GM18867 (cell line): ENCODE data around the gene SUPT20HL1.
A peak's percentile ranks its signal among the peaks of the same experiment; 100 is the strongest.
"Not testable (repeated sequence)": the region's sequence is repeated elsewhere in the genome, so short reads cannot be mapped to it uniquely, and the experiment has no call there.

ENCODE experiments used
- ATAC-seq: cut with Tn5 transposase; IDR thresholded peaks from one replicate; pipeline ENCODE4 v1.9.1; 2021; ENCODE audit warnings: mild to moderate bottlenecking, moderate library complexity; ENCODE audit not compliant: unreplicated experiment

SUPT20HL1 gene

DNA sequence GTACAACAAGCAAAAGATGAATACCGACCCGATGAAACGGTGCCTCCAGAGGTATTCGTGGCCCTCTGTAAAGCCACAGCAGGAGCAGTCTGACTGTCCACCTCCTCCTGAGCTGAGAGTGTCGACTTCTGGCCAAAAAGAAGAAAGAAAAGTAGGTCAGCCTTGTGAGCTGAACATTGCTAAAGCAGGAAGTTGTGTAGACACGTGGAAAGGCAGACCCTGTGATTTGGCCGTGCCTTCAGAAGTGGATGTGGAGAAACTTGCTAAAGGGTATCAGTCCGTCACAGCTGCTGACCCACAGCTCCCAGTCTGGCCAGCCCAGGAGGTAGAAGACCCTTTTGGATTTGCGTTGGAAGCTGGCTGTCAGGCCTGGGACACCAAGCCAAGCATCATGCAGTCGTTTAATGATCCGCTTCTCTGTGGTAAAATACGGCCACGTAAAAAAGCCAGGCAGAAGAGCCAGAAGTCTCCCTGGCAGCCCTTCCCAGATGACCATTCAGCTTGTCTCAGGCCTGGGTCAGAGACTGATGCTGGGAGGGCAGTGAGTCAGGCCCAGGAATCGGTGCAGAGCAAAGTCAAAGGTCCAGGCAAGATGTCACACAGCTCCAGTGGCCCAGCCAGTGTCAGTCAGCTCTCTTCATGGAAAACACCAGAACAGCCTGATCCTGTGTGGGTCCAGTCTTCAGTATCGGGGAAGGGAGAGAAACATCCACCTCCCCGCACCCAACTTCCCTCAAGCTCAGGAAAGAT, 3.2 kb downstream of the SUPT20HL1 start:
- ATAC-seq, result not testable (repeated sequence)

GRCh38 chrX:24364326-24364725, 3.9 kb downstream of the SUPT20HL1 start:
- no peak for ATAC-seq

DNA sequence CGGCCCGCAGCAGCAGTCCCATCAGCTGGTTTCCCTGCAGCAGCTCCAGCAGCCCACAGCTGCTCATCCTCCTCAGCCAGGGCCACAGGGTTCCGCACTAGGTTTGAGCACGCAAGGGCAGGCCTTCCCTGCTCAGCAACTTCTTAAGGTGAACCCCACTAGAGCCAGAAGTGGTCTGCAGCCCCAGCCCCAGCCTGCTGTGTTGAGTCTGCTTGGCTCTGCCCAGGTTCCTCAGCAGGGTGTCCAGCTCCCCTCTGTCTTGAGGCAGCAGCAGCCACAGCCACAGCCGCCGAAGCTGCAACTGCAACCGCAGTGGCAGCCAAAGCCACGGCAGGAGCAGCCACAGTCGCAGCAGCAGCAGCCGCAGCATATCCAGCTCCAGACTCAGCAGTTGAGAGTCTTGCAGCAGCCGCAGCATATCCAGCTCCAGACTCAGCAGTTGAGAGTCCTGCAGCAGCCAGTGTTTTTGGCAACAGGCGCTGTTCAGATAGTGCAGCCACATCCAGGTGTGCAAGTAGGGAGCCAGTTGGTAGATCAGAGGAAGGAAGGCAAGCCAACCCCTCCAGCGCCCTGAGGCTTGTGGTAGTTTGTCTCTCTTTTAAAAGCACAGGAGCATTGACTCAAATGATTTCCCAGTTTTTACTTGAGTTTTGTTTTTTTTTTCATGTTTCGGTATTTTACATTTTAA, 4.6 kb downstream of the SUPT20HL1 start:
- ATAC-seq, result no peak

DNA sequence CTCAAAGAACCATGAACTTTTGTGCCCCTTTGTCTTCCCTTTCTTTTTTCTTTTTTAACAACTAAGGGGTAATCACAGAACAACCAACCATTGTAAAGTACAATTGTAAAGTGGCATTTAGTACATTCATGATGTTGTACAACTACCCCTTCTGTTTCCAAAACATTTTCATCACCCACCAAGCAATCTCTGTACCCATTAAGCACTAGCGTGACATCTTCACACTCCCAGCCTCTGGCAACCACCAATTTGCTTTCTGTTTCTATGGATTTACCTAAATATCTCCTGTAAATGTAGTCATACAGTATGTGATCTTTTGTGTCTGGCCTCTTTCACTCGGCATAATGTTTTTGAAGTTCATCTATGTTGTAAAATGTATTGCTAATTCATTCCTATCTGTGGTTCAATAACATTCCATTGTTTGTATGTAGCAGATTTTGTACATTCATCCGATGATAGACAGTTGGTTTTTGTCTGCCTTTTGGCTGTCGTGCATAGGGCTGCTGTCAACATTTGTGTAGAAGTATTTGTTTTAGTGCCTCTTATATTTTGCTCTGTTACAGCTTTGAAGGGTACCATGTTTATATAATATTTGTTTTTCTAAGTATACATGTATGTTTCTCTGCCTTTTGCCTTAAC, 6.4 kb downstream of the SUPT20HL1 start:
- not testable (repeated sequence) for ATAC-seq

- no peak for ATAC-seq
Measured at GRCh38 chrX:24369816-24370215, 9.4 kb downstream of the SUPT20HL1 start.

GRCh38 chrX:24371391-24371972, 11.0 kb downstream of the SUPT20HL1 start:
- peak; percentile 73 for ATAC-seq

GRCh38 chrX:24372021-24372763, 11.8 kb downstream of the SUPT20HL1 start:
- no peak for ATAC-seq

- ATAC-seq, result no peak
Measured at GRCh38 chrX:24375600-24376131, 15.2 kb downstream of the SUPT20HL1 start.

DNA sequence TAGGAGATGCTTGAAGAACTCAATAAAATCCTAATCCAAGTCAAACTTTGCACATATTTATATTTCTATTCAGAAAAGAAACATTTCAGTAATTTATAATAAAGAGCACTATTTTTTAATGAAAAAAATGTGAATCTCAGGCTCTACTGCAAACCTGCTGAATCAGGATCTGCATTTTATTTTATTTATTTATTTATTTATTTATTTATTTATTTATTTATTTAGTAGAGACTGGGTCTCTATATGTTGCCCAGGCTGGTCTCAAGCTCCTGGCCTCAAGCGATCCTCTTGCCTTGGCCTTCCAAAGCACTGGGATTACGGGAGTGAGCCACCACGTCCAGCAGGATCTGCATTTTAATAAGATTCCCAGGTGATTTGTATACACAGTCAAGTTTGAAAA, 16.0 kb downstream of the SUPT20HL1 start:
- no peak for ATAC-seq

DNA sequence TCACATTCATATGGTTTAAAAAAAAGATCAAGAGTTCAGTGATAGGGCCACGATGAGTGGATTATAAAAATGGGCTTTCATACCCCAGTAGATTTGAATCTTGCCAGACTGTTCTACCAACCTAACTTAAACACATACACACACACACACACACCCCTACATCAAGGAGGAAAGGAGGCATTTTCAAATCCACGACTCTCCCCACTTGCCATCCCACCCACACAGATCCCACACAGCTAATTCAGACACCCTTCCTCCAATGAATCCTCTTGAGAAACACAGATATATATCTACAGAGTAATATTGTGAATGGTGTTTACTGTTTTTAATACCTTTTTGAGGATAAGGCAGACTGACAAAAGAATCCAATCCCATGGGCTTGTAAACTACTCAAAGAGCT, 16.8 kb downstream of the SUPT20HL1 start:
- ATAC-seq, result no peak

- ATAC-seq, result no peak
Measured at GRCh38 chrX:24377911-24378468, 17.6 kb downstream of the SUPT20HL1 start.

DNA sequence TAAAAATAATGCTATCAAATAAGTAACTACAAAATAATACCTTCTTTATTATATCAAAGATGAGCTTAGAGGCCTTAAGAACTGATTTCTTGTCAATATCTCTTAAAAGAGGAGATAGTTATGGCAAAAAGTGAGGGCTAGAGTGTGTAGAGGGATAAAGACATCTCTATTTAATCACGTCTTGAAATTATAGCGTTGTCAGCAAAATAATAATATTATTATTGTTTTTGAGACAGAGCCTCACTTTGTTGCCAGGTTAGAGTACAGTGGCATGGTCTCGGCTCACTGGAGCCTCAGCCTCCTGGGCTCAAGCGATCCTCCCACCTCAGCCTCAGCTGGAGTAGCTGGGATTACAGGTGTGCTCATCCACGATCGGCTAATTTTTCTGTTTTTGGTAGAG, 18.3 kb downstream of the SUPT20HL1 start:
- no peak for ATAC-seq

- ATAC-seq, result no peak
Measured at GRCh38 chrX:24380262-24381187, 20.1 kb downstream of the SUPT20HL1 start.

DNA sequence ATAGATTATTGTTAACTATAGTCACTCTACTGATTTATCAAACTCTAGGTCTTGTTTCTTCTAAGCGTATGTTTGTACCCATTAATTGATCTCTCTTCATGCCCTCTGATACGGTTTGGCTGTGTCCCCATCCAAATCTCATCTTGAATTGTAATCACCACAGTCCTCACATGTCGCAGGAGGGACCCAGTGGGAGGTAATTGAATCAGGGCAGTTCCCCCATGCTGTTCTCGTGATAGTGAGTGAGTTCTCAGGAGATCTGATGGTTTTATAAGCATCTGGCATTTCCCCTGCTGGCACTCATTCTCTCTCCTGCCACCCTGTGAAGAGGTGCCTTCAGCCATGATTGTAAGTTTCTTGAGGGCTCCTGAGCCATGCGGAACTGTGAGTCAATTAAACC, 21.9 kb downstream of the SUPT20HL1 start:
- not testable (repeated sequence) for ATAC-seq

DNA sequence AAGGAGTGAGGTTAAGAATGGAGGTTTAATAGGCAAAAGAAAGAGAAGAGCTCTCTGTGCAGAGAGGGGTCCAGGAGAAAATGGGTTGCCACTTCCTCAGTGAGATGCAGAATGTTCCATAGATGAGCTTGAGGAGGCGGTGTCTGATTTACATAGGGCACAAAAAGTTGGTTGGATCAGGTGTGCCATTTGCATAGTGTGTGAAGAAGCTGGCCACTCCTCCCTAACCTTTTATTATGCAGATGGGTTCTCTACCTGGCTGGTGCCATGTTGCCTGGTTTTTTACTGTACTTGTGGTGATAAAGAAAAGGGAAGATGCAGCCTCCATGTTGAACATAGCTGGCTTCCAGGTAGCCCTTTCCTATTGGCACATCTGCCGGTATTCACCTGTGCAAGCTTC, 27.3 kb downstream of the SUPT20HL1 start:
- no peak for ATAC-seq

DNA sequence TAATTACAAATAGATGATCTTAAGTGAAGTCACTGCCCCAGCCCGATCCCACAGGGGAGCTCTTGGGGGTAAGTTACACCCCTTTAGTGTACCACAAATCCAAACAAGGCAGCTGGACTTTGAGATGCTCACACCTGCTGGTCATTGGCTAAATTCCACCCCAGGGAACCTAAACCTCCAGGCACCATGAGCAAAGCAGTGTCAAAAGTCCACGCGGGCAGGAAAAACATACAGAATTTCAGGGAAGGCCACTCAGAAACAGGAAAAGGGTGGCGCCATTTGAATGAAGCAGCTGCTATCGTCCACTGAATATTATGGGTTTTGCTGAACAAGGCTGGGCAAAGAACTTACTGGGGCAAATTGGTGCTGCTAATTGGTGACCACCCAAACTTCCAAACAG, 30.9 kb downstream of the SUPT20HL1 start:
- no peak for ATAC-seq

GRCh38 chrX:24391843-24392242, 31.4 kb downstream of the SUPT20HL1 start:
- ATAC-seq, result no peak

GRCh38 chrX:24392709-24393108, 32.3 kb downstream of the SUPT20HL1 start:
- ATAC-seq, result no peak

DNA sequence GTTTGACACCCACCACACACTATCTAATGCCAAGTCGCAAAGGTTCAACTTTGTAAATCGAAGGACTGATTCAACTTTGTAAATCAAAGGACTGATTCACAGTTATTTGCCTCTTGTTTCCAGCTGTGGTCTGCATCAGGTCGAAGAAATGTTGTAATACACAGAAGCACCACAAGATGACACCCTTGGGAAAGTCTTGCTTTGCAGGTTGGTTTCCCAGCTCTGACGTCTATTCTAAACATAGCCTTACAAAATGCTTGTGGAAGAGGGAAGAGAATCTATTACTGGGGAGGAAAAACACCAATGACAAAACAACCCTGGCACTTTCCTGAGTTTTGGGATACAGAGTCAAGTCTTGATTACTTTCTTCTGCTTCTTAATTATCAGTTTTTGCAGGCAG, 35.3 kb downstream of the SUPT20HL1 start:
- ATAC-seq, result peak; percentile 80
